H9 (cell line): ENCODE results near the gene MID1. TPM values are rescaled to one million over a fixed set of nuclear protein-coding genes. Genes with fewer than 3 reads are reported as not detected.

ENCODE experiments used
- DNase-seq: peaks from one replicate; pipeline ENCODE4 v3.0.0-alpha.2; 2017
- H2AFZ ChIP-seq: one replicate; pipeline ENCODE4 v1.6.1; 2013; ENCODE audit warnings: mild to moderate bottlenecking, low read length, control low read depth, moderate library complexity
- H2AK5ac ChIP-seq: 2 replicates; pipeline ENCODE4 v1.6.1; 2013; ENCODE audit warnings: low read length, control low read depth, mixed read lengths; ENCODE audit not compliant: insufficient read length
- H2BK120ac ChIP-seq: one replicate; pipeline ENCODE4 v1.6.1; 2013; ENCODE audit warnings: low read depth, mild to moderate bottlenecking, low read length, control low read depth, inconsistent platforms; ENCODE audit not compliant: poor library complexity, severe bottlenecking
- H2BK12ac ChIP-seq: 2 replicates; pipeline ENCODE4 v1.6.1; 2013; ENCODE audit warnings: low read length, control low read depth, mixed read lengths, low read depth; ENCODE audit not compliant: insufficient read length
- H2BK15ac ChIP-seq: 2 replicates; pipeline ENCODE4 v1.6.1; 2013; ENCODE audit warnings: low read depth, low read length, control low read depth
- H2BK20ac ChIP-seq: one replicate; pipeline ENCODE4 v1.6.1; 2013; ENCODE audit warnings: low read depth, mild to moderate bottlenecking, low read length, control low read depth, inconsistent platforms; ENCODE audit not compliant: poor library complexity, severe bottlenecking
- H2BK5ac ChIP-seq: 2 replicates; pipeline ENCODE4 v1.6.1; 2013; ENCODE audit warnings: low read length, control low read depth, mixed read lengths; ENCODE audit not compliant: insufficient read length
- H3K14ac ChIP-seq: 2 replicates; pipeline ENCODE4 v1.6.1; 2013; ENCODE audit warnings: low read length, control low read depth; ENCODE audit not compliant: insufficient read depth
- H3K18ac ChIP-seq: 2 replicates; pipeline ENCODE4 v1.6.1; 2013; ENCODE audit warnings: low read depth, mild to moderate bottlenecking, mixed read lengths, low read length, control low read depth; ENCODE audit not compliant: insufficient read length
- H3K23ac ChIP-seq: 2 replicates; pipeline ENCODE4 v1.6.1; 2013; ENCODE audit warnings: low read length, control low read depth, mixed read lengths, low read depth; ENCODE audit not compliant: insufficient read length
- H3K23me2 ChIP-seq: 2 replicates; pipeline ENCODE4 v1.6.1; 2013; ENCODE audit warnings: low read depth, mild to moderate bottlenecking, mixed read lengths, low read length, control low read depth; ENCODE audit not compliant: insufficient read length, poor library complexity, severe bottlenecking
- H3K27ac ChIP-seq: 2 replicates; pipeline ENCODE4 v1.5.1; 2013; ENCODE audit warnings: low read length, control low read depth, mixed read lengths, low read depth; ENCODE audit not compliant: insufficient read length
- H3K27me3 ChIP-seq: 2 replicates; pipeline ENCODE4 v1.6.1; 2013; ENCODE audit warnings: low read length, control low read depth, inconsistent platforms; ENCODE audit not compliant: insufficient read depth
- H3K4ac ChIP-seq: 2 replicates; pipeline ENCODE4 v1.6.1; 2013; ENCODE audit warnings: low read depth, mild to moderate bottlenecking, control low read depth, inconsistent platforms, low read length, moderate library complexity
- H3K4me1 ChIP-seq: 2 replicates; pipeline ENCODE4 v1.6.1; 2013; ENCODE audit warnings: low read length, control low read depth, inconsistent platforms; ENCODE audit not compliant: insufficient read depth
- H3K4me2 ChIP-seq: 2 replicates; pipeline ENCODE4 v1.6.1; 2013; ENCODE audit warnings: low read length, control low read depth, mixed read lengths; ENCODE audit not compliant: insufficient read length, insufficient read depth
- H3K56ac ChIP-seq: 2 replicates; pipeline ENCODE4 v1.6.1; 2013; ENCODE audit warnings: low read depth, mild to moderate bottlenecking, mixed read lengths, low read length, control low read depth; ENCODE audit not compliant: insufficient read length
- H3K79me1 ChIP-seq: 2 replicates; pipeline ENCODE4 v1.6.1; 2013; ENCODE audit warnings: low read depth, mild to moderate bottlenecking, moderate library complexity, low read length, control low read depth, inconsistent platforms; ENCODE audit not compliant: insufficient read depth, poor library complexity, severe bottlenecking
- H3K79me2 ChIP-seq: 2 replicates; pipeline ENCODE4 v1.6.1; 2013; ENCODE audit warnings: low read length, control low read depth, inconsistent platforms; ENCODE audit not compliant: insufficient read depth
- H3K9ac ChIP-seq: 2 replicates; pipeline ENCODE4 v1.6.1; 2013; ENCODE audit warnings: low read length, control low read depth, mixed read lengths; ENCODE audit not compliant: insufficient read length; ENCODE audit errors: extremely low read depth
- H3K9me3 ChIP-seq: one replicate; pipeline ENCODE4 v1.6.1; 2013; ENCODE audit warnings: low read depth, low read length, inconsistent platforms; ENCODE audit not compliant: control insufficient read depth
- H3T11ph ChIP-seq: one replicate; pipeline ENCODE4 v1.6.1; 2013; ENCODE audit warnings: mild to moderate bottlenecking, low read length, control low read depth, inconsistent platforms
- H4K20me1 ChIP-seq: one replicate; pipeline ENCODE4 v1.6.1; 2013; ENCODE audit not compliant: control insufficient read depth, insufficient read length, insufficient read depth
- H4K5ac ChIP-seq: 2 replicates; pipeline ENCODE4 v1.6.1; 2013; ENCODE audit warnings: low read depth, mild to moderate bottlenecking, mixed read lengths, low read length, control low read depth; ENCODE audit not compliant: insufficient read length
- H4K8ac ChIP-seq: replicated peaks from 2 replicates; pipeline ENCODE4 v1.6.1; 2013; ENCODE audit warnings: low read length, control low read depth, mixed read lengths, low read depth; ENCODE audit not compliant: insufficient read length
- H4K91ac ChIP-seq: 2 replicates; pipeline ENCODE4 v1.6.1; 2013; ENCODE audit warnings: low read depth, mild to moderate bottlenecking, moderate library complexity, mixed read lengths, low read length, control low read depth; ENCODE audit not compliant: insufficient read length
- H3K27ac Mint-ChIP-seq, 3 experiments: 2 replicates in 2 of 3; 3 replicates in 1 of 3; pipeline ENCODE4 v1.8.0; 2020 to 2021; ENCODE audit warnings: mixed read lengths in 3 of 3, mild to moderate bottlenecking in 1 of 3, moderate library complexity in 1 of 3
- H3K27me3 Mint-ChIP-seq: 2 replicates; pipeline ENCODE4 v1.8.0; 2021; ENCODE audit warnings: low read depth, mild to moderate bottlenecking, moderate library complexity, mixed read lengths
- H3K36me3 Mint-ChIP-seq, 3 experiments: 2 replicates in 2 of 3; 3 replicates in 1 of 3; pipeline ENCODE4 v1.8.0; 2020 to 2021; ENCODE audit warnings: low read depth in 3 of 3, mixed read lengths in 3 of 3; ENCODE audit not compliant: insufficient read depth in 1 of 3
- H3K4me1 Mint-ChIP-seq, 2 experiments: 2 replicates each; pipeline ENCODE4 v1.8.0; 2020; ENCODE audit warnings: mixed read lengths in 2 of 2
- H3K4me3 Mint-ChIP-seq, 2 experiments: 2 replicates in 1 of 2; 3 replicates in 1 of 2; pipeline ENCODE4 v1.8.0; 2020 to 2021; ENCODE audit warnings: mild to moderate bottlenecking in 2 of 2, mixed read lengths in 2 of 2, moderate library complexity in 1 of 2
- H3K9me3 Mint-ChIP-seq, 2 experiments: 2 replicates in 1 of 2; 3 replicates in 1 of 2; pipeline ENCODE4 v1.8.0; 2020; ENCODE audit warnings: mild to moderate bottlenecking in 2 of 2, mixed read lengths in 2 of 2, moderate library complexity in 1 of 2
- CTCF ChIP-seq: fragments of 200-600 bp; sonication (generic); conservative IDR thresholded peaks from 3 replicates; pipeline ENCODE4 v1.8.0; 2021; ENCODE audit warnings: antibody characterized with exemption, mild to moderate bottlenecking
- WGBS: extraction: QIAGEN DNeasy Blood & Tissue Kit; methylation state at CpG from one replicate; pipeline ENCODE4 v1.1.7; 2013; ENCODE audit warnings: missing lambda C conversion rate, low lambda C conversion rate, mixed read lengths; ENCODE audit not compliant: insufficient read length; ENCODE audit errors: extremely low coverage; 5-methylcytosine and 5-hydroxymethylcytosine counted together
- total RNA-seq: library from RNA; stranded (reverse); gene quantifications from 2 replicates; pipeline ENCODE4 v1.2.1, GENCODE V29; 2021

The MID1 gene
- total RNA-seq, 1 experiment from 2014 or later: 32.9 TPM

- no peak overlapping the region for H3K9ac ChIP-seq
- H3K27me3 Mint-ChIP-seq: no peaks in the 10 kb centered on the region
- H3K9me3 Mint-ChIP-seq: peaks cover 24 to 29% of the 10 kb centered on the region in 2 experiments
Measured at GRCh38 chrX:10471418-10471817, 149.0 kb downstream of the MID1 start.

More at GRCh38 chrX:10471418-10471817, 149.0 kb downstream of the MID1 start:
- no peak overlapping the region for H2BK120ac ChIP-seq
- H4K8ac ChIP-seq: no peak overlapping the region
- H3K4me1 ChIP-seq: no peaks in the 10 kb centered on the region
- H3K56ac ChIP-seq: no peak overlapping the region
- H4K91ac ChIP-seq: no peak overlapping the region
- Mint-ChIP-seq H3K27ac (no peak overlapping the region), H3K36me3 (peaks cover 34 to 55% (median 52%) of the 10 kb centered on the region in 3 experiments), H3K4me1 (peaks cover 0 to 5% of the 10 kb centered on the region in 2 experiments; a peak in 1 of 4 replicates), H3K4me3 (no peak overlapping the region)
- no peak overlapping the region for H3K4ac ChIP-seq
- no peak overlapping the region for H4K5ac ChIP-seq
- no peak for DNase-seq
- H2AK5ac ChIP-seq: no peak overlapping the region
- H3K27ac ChIP-seq: no peak overlapping the region
- no peaks in the 10 kb centered on the region for H3K9me3 ChIP-seq
- H2BK12ac ChIP-seq: no peak overlapping the region
- H4K20me1 ChIP-seq: no peaks in the 10 kb centered on the region
- no peak overlapping the region for H2BK5ac ChIP-seq
- H3K79me1 ChIP-seq: no peaks in the 10 kb centered on the region
- H2BK15ac ChIP-seq: no peak overlapping the region
- H3K23ac ChIP-seq: no peak overlapping the region
- no peak overlapping the region for H2BK20ac ChIP-seq
- WGBS: no CpG with 5 or more reads among the region's 3 CpGs
- H3K18ac ChIP-seq: no peak overlapping the region
- TF ChIP-seq CTCF: no peak
- no peak overlapping the region for H2AFZ ChIP-seq
- no peaks in the 10 kb centered on the region for H3K23me2 ChIP-seq
- no peak overlapping the region for H3K4me2 ChIP-seq
- no peak overlapping the region for H3T11ph ChIP-seq
- H3K27me3 ChIP-seq: no peaks in the 10 kb centered on the region
- no peak overlapping the region for H3K14ac ChIP-seq
- no peaks in the 10 kb centered on the region for H3K79me2 ChIP-seq
